Neural cell (in vitro differentiated cells): ENCODE data around the gene PSMB11. TPM values are rescaled to one million over a fixed set of nuclear protein-coding genes. Genes with fewer than 3 reads are reported as not detected.

Experiments used
- H2AFZ ChIP-seq: fragments of 200-600, 300-800 bp; sonication (generic), shearing (Covaris generic); 2 replicates; pipeline ENCODE4 v1.6.0; 2014; ENCODE audit warnings: low read depth, mild to moderate bottlenecking, antibody characterized with exemption, low read length, moderate library complexity
- H3F3A ChIP-seq: fragments of 200-600 bp; shearing (Covaris generic); 2 replicates; pipeline ENCODE4 v1.6.1; 2016; ENCODE audit warnings: mild to moderate bottlenecking, moderate library complexity, mixed read lengths, antibody characterized with exemption, low read length; ENCODE audit not compliant: insufficient read depth, poor library complexity, severe bottlenecking
- H3K27ac ChIP-seq: fragments of 200-600, 300-800 bp; sonication (generic), shearing (Covaris generic); 2 replicates; pipeline ENCODE4 v1.5.1; 2014; ENCODE audit warnings: mild to moderate bottlenecking, low read length, moderate library complexity
- H3K27me3 ChIP-seq: fragments of 300-800, 200-600 bp; sonication (generic), shearing (Covaris generic); 2 replicates; pipeline ENCODE4 v1.6.0; 2014; ENCODE audit warnings: mild to moderate bottlenecking, low read depth, low read length, moderate library complexity; ENCODE audit not compliant: insufficient read depth
- H3K36me3 ChIP-seq: fragments of 300-800, 200-600 bp; sonication (generic), shearing (Covaris generic); 2 replicates; pipeline ENCODE4 v1.5.1; 2014; ENCODE audit warnings: mild to moderate bottlenecking, antibody characterized with exemption, low read length, moderate library complexity; ENCODE audit not compliant: insufficient read depth
- H3K4me2 ChIP-seq: fragments of 300-800, 200-600 bp; sonication (generic), shearing (Covaris generic); 2 replicates; pipeline ENCODE4 v1.6.0; 2014; ENCODE audit warnings: mild to moderate bottlenecking, low read length
- H3K4me3 ChIP-seq: fragments of 300-800, 200-600 bp; sonication (generic), shearing (Covaris generic); 2 replicates; pipeline ENCODE4 v1.5.1; 2014; ENCODE audit warnings: mild to moderate bottlenecking, low read length, moderate library complexity
- H3K79me2 ChIP-seq: fragments of 200-600 bp; shearing (Covaris generic); replicated peaks from 2 replicates; pipeline ENCODE4 v1.6.0; 2014; ENCODE audit warnings: mild to moderate bottlenecking, low read length, moderate library complexity; ENCODE audit not compliant: insufficient read depth
- H3K9ac ChIP-seq: fragments of 300-800, 200-600 bp; sonication (generic), shearing (Covaris generic); 2 replicates; pipeline ENCODE4 v1.6.1; 2016; ENCODE audit warnings: mild to moderate bottlenecking, low read length, mixed read lengths
- H3K9me2 ChIP-seq: fragments of 200-600 bp; shearing (Covaris generic); 2 replicates; pipeline ENCODE4 v1.6.1; 2016; ENCODE audit warnings: mild to moderate bottlenecking, low read length, mixed read lengths; ENCODE audit not compliant: insufficient read depth
- H3K9me3 ChIP-seq: fragments of 200-600, 300-800 bp; sonication (generic), shearing (Covaris generic); 2 replicates; pipeline ENCODE4 v1.6.1; 2016; ENCODE audit warnings: mild to moderate bottlenecking, mixed run types, low read length, moderate library complexity, mixed read lengths
- H4K20me1 ChIP-seq: fragments of 200-600 bp; shearing (Covaris generic); 2 replicates; pipeline ENCODE4 v1.6.1; 2016; ENCODE audit warnings: mild to moderate bottlenecking, mixed run types; ENCODE audit not compliant: insufficient read depth
- EP300 ChIP-seq: fragments of 450-650 bp; conservative IDR thresholded peaks from 2 replicates; pipeline ENCODE4 v1.6.1; 2014; ENCODE audit warnings: antibody characterized with exemption, mild to moderate bottlenecking, moderate library complexity; ENCODE audit not compliant: poor library complexity, severe bottlenecking
- EZH2 ChIP-seq: fragments of 200-600, 300-800 bp; shearing (Covaris generic), sonication (generic); IDR thresholded peaks from 2 replicates; pipeline ENCODE4 v1.6.1; 2014; ENCODE audit warnings: antibody characterized with exemption, low read length, borderline replicate concordance, mild to moderate bottlenecking; ENCODE audit not compliant: insufficient read depth, poor library complexity, severe bottlenecking
- MXI1 ChIP-seq: fragments of 450-650 bp; conservative IDR thresholded peaks from 2 replicates; pipeline ENCODE4 v1.6.1; 2014; ENCODE audit warnings: antibody characterized with exemption, mild to moderate bottlenecking; ENCODE audit not compliant: poor library complexity, severe bottlenecking
- POLR2AphosphoS5 ChIP-seq: IDR thresholded peaks from 2 replicates; pipeline ENCODE4 v1.6.1; 2012
- RAD21 ChIP-seq: fragments of 450-650 bp; conservative IDR thresholded peaks from 2 replicates; pipeline ENCODE4 v1.6.1; 2014; ENCODE audit warnings: antibody characterized with exemption, mild to moderate bottlenecking, moderate library complexity
- REST ChIP-seq: IDR thresholded peaks from 2 replicates; pipeline ENCODE4 v1.6.1; 2012; ENCODE audit warnings: borderline replicate concordance
- SMC3 ChIP-seq: fragments of 450-650 bp; conservative IDR thresholded peaks from 2 replicates; pipeline ENCODE4 v1.6.1; 2014; ENCODE audit warnings: antibody characterized with exemption, mild to moderate bottlenecking, moderate library complexity; ENCODE audit not compliant: poor library complexity
- TAF1 ChIP-seq: IDR thresholded peaks from 2 replicates; pipeline ENCODE4 v1.6.1; 2012; ENCODE audit warnings: low read depth
- polyA plus RNA-seq: library from polyadenylated mRNA; depleted of rRNA; stranded (reverse); fragments of >200 nt; gene quantifications from 2 replicates; pipeline ENCODE4 v1.2.3, GENCODE V29; 2014
- TF ChIP-seq, protein P1 (sequence below): fragments of 450-650 bp; IDR thresholded peaks from 2 replicates; pipeline ENCODE4 v1.5.1; 2014; ENCODE audit warnings: antibody characterized with exemption, mild to moderate bottlenecking, moderate library complexity; ENCODE audit not compliant: poor library complexity, severe bottlenecking

Gene PSMB11
- polyA plus RNA-seq, 1 donor from 2014 or later = not detected

DNA sequence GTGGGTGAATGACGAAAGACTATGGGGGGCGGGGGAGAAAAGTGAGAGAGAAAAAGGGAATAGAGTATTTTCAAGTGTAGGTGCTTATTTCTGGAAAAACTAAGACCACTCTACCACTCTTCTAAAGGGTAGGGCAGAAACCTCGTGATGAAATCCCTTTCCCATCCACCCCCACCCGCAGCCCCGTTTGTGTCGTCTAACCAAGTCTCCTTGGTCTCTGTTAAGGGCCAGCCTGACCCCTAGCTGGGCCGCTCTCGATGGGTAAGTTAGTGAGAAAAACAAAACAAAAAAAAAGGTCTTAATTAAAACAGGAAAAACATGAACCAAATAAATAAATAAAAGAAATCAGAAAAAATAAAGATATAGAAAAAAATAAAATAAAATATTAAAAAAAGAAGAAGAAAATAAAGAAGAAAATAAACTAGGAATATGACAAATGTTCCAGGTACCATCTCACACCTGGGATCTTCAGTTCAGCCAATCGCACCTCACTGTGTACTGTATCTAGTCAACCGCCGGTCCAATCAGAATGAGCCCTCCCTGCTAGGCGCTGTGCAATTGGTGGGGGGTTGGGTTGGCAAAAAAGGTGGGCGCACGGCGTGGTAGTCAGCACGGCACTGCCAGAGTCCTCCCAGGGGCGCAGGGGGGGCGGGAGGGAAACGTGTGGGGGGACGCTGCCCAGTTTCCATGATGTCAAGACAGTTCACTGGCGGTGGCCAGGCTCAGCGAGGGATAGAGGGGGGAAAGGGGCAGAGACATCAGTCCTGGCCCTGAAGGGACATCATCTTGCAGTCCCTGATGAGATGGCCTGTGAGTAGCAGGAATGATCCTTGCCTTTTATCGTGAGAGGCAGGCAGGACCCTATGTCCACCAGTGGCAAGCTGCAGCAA, 25.1 kb downstream of the PSMB11 start:
- Histone ChIP-seq H3F3A (peaks cover 5% of the 10 kb centered on the region), H3K9me2 (no peaks in the 10 kb centered on the region), H3K79me2 (peaks cover 50% of the 10 kb centered on the region), H3K9ac (no peak overlapping the region), H3K27ac (no peak overlapping the region), H2AFZ (no peak overlapping the region), H3K36me3 (peaks cover 25% of the 10 kb centered on the region), H3K27me3 (no peaks in the 10 kb centered on the region), H3K9me3 (no peaks in the 10 kb centered on the region), H3K4me2 (no peak overlapping the region), H3K4me3 (peak overlapping the region; percentile 72), H4K20me1 (peaks cover 31% of the 10 kb centered on the region)
- TF ChIP-seq, protein P1, sequence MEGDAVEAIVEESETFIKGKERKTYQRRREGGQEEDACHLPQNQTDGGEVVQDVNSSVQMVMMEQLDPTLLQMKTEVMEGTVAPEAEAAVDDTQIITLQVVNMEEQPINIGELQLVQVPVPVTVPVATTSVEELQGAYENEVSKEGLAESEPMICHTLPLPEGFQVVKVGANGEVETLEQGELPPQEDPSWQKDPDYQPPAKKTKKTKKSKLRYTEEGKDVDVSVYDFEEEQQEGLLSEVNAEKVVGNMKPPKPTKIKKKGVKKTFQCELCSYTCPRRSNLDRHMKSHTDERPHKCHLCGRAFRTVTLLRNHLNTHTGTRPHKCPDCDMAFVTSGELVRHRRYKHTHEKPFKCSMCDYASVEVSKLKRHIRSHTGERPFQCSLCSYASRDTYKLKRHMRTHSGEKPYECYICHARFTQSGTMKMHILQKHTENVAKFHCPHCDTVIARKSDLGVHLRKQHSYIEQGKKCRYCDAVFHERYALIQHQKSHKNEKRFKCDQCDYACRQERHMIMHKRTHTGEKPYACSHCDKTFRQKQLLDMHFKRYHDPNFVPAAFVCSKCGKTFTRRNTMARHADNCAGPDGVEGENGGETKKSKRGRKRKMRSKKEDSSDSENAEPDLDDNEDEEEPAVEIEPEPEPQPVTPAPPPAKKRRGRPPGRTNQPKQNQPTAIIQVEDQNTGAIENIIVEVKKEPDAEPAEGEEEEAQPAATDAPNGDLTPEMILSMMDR = no peak
- TF ChIP-seq RAD21 (no peak), SMC3 (no peak), MXI1 (no peak), REST (no peak), EP300 (no peak), POLR2AphosphoS5 (no peak), EZH2 (no peak), TAF1 (no peak)

- Histone ChIP-seq H3K4me3 (peak overlapping the region; percentile 72), H3K9ac (peak overlapping the region; percentile 47), H3K9me3 (no peaks in the 10 kb centered on the region), H2AFZ (no peak overlapping the region), H3K9me2 (no peaks in the 10 kb centered on the region), H4K20me1 (peaks cover 31% of the 10 kb centered on the region), H3K27me3 (no peaks in the 10 kb centered on the region), H3K36me3 (peaks cover 17% of the 10 kb centered on the region), H3K79me2 (peaks cover 56% of the 10 kb centered on the region), H3F3A (peaks cover 5% of the 10 kb centered on the region), H3K4me2 (peak overlapping the region; percentile 87), H3K27ac (no peak overlapping the region)
- TF ChIP-seq REST (no peak), SMC3 (no peak), MXI1 (no peak), EP300 (no peak), RAD21 (no peak), TAF1 (no peak), EZH2 (no peak), POLR2AphosphoS5 (no peak)
- TF ChIP-seq, protein P1 = no peak
Measured at GRCh38 chr14:23067847-23068788, 26.1 kb downstream of the PSMB11 start.
